ENCODE results near the gene ACOT8. TPM values are rescaled to one million over a fixed set of nuclear protein-coding genes. Genes with fewer than 3 reads are reported as not detected.

Gene ACOT8
- total and polyA plus RNA-seq, 2 of the 8 experiments (the other 6 are each of a cell fraction or from before 2014, with no cell fraction given), result 37.6 to 88.8 TPM

GRCh38 chr20:45842169-45842812 lies 14.9 kb downstream of the ACOT8 start (continued):
- TF ChIP-seq CHD7 (IDR thresholded peaks at IDR 0.05; ENCODE audit: insufficient replicate concordance, low read length) (no peak), RAD21 (IDR thresholded peaks at IDR 0.05 in 1 of 2, conservative IDR thresholded peaks at IDR 0.05 in 1 of 2; ENCODE audit: low read depth in 2 of 2, low read length in 2 of 2) (no peak), KDM4A (IDR thresholded peaks at IDR 0.05; ENCODE audit: low read depth, low read length, severe bottlenecking) (no peak), BRCA1 (IDR thresholded peaks at IDR 0.05; ENCODE audit: low read depth, low read length) (no peak), GTF2F1 (IDR thresholded peaks at IDR 0.05; ENCODE audit: borderline replicate concordance, low read depth, low read length) (no peak)
- TF ChIP-seq, protein P1, sequence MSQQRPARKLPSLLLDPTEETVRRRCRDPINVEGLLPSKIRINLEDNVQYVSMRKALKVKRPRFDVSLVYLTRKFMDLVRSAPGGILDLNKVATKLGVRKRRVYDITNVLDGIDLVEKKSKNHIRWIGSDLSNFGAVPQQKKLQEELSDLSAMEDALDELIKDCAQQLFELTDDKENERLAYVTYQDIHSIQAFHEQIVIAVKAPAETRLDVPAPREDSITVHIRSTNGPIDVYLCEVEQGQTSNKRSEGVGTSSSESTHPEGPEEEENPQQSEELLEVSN (IDR thresholded peaks at IDR 0.05), result no peak

Measured in H1 (cell line).